ENCODE data around the gene PRTG.

GRCh38 chr15:55739641-55740040 lies 3.3 kb downstream of the PRTG start:
- TF ChIP-seq CTCF (IDR thresholded peaks at IDR 0.05) = no peak
- TF ChIP-seq POLR2A (IDR thresholded peaks at IDR 0.05) = no peak

Measured in adrenal gland (tissue), 5 donors.